Measurements from ENCODE around the gene FGGY.

FGGY gene

GRCh38 chr1:59418363-59419144 lies 121.7 kb downstream of the FGGY start:
- no peak for DNase-seq

GRCh38 chr1:59419361-59420140 lies 122.7 kb downstream of the FGGY start:
- DNase-seq, result no peak

- no peak for DNase-seq
These were observed 124.5 kb downstream of the FGGY start for GRCh38 chr1:59421232-59421920.

GRCh38 chr1:59422921-59423575 lies 126.2 kb downstream of the FGGY start:
- DNase-seq, result no peak

GRCh38 chr1:59427155-59427554 lies 130.3 kb downstream of the FGGY start:
- DNase-seq, result no peak

- no peak for DNase-seq
These were observed 130.9 kb downstream of the FGGY start for GRCh38 chr1:59427784-59428183.

GRCh38 chr1:59428828-59429227 lies 131.9 kb downstream of the FGGY start:
- DNase-seq, result no peak

GRCh38 chr1:59429656-59430055 lies 132.8 kb downstream of the FGGY start:
- no peak for DNase-seq

GRCh38 chr1:59431566-59432294 lies 134.8 kb downstream of the FGGY start:
- DNase-seq, result no peak

- DNase-seq, result no peak
These were observed 135.9 kb downstream of the FGGY start for GRCh38 chr1:59432531-59433439.

GRCh38 chr1:59433440-59433813 lies 136.5 kb downstream of the FGGY start:
- no peak for DNase-seq

GRCh38 chr1:59434336-59434735 lies 137.4 kb downstream of the FGGY start:
- no peak for DNase-seq

- DNase-seq, result no peak
These were observed 139.7 kb downstream of the FGGY start for GRCh38 chr1:59436637-59437036.

- DNase-seq, result no peak
These were observed 141.2 kb downstream of the FGGY start for GRCh38 chr1:59438058-59438560.

- no peak for DNase-seq
These were observed 145.6 kb downstream of the FGGY start for GRCh38 chr1:59442492-59442891.

- DNase-seq, result no peak
These were observed 146.4 kb downstream of the FGGY start for GRCh38 chr1:59443310-59443709.

- DNase-seq, result no peak
These were observed 147.6 kb downstream of the FGGY start for GRCh38 chr1:59444520-59444919.

- DNase-seq, result no peak
These were observed 148.1 kb downstream of the FGGY start for GRCh38 chr1:59445040-59445439.

- no peak for DNase-seq
These were observed 149.5 kb downstream of the FGGY start for GRCh38 chr1:59446257-59446901.

- no peak for DNase-seq
These were observed 155.1 kb downstream of the FGGY start for GRCh38 chr1:59452026-59452425.

- no peak for DNase-seq
These were observed 155.7 kb downstream of the FGGY start for GRCh38 chr1:59452559-59452958.
